Ascending aorta (tissue), 2 donors: Measurements from ENCODE around the gene MANSC4. TPM values are rescaled to one million over a fixed set of nuclear protein-coding genes. Genes with fewer than 3 reads are reported as not detected.

Experiments used
- DNase-seq, 2 donors: peaks; one replicate each; pipeline ENCODE4 v3.0.0-alpha.2; 2019; ENCODE audit warnings: low spot score in 2 of 2
- H3K27ac ChIP-seq, 2 donors: fragments of 200-600 bp; sonication (generic); one replicate each; pipeline ENCODE4 v1.5.1; 2016 to 2017; ENCODE audit warnings: mild to moderate bottlenecking in 1 of 2
- H3K27me3 ChIP-seq: fragments of 200-600 bp; sonication (generic); one replicate; pipeline ENCODE4 v1.5.1; 2017
- H3K36me3 ChIP-seq, 2 donors: fragments of 200-600 bp; sonication (generic); one replicate each; pipeline ENCODE4 v1.5.1; 2016
- H3K4me1 ChIP-seq, 2 donors: fragments of 200-600 bp; sonication (generic); one replicate each; pipeline ENCODE4 v1.5.1; 2016 to 2017; ENCODE audit warnings: mild to moderate bottlenecking in 1 of 2
- H3K4me3 ChIP-seq, 2 donors: fragments of 200-600 bp; sonication (generic); one replicate each; pipeline ENCODE4 v1.5.1; 2016 to 2017; ENCODE audit warnings: mild to moderate bottlenecking in 1 of 2
- H3K9me3 ChIP-seq, 2 donors: fragments of 200-600 bp; sonication (generic); one replicate each; pipeline ENCODE4 v1.5.1; 2016
- intact Hi-C: fragments of 100-400 bp; cut with DNase I; formaldehyde crosslinking; loops from one replicate; pipeline ENCODE4 v1.15.1; 2023
- total RNA-seq: library from RNA; depleted of rRNA; stranded (reverse); fragments of >200 nt; gene quantifications from one replicate; pipeline ENCODE4 v1.1.0, GENCODE V29; 2016
- TF ChIP-seq, protein P1 (sequence below), 3 experiments: fragments of 200-600 bp in 2 of 3; fragments of 450-650 bp in 1 of 3; sonication (generic) in 2 of 3; IDR thresholded peaks; one replicate each; pipeline ENCODE4 v1.5.1; 2016 to 2019; ENCODE audit warnings: antibody characterized with exemption in 3 of 3, mild to moderate bottlenecking in 1 of 3, moderate library complexity in 1 of 3

MANSC4 gene
- total RNA-seq, 1 donor from 2014 or later, result not detected

DNA sequence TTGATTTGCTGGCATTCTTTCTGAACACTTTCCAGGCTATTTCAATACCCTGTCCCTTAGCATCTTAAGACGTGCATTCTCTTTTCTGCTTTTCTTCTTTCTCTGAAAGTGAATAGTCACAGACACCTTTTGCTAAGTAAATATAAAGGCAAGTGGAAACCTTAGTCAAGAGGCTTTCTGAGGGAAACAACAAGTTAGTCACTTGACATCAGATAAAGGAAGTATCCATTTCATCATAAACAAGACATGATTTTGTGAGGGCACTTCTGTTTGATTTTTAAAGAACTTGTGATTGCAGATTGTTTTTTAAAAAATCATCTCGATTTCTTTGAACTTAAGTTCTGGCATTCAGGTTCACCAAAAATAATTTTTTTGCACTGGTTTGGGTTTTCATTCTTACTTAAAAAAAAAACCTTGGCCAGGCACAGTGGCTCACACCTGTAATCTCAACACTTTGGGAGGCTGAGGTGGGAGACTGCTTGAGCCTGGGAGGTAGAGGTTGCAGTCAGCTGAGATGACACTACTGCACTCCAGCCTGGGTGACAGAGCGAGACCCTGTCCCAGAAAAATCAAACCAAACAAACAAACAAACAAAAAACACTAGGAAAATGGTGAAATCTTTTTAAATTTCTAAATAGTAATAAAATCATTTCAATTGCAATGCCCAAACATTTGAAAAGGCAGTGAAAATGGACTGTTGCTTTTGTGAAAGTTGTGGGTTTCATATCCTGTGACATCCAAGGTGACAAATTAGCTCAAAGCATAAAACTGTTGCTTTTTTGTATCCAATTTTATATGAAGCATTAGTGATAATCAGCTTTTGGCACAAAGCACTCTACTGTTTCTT lies 8.3 kb downstream of the MANSC4 start:
- Histone ChIP-seq H3K27ac (no peak overlapping the region), H3K27me3 (no peaks in the 10 kb centered on the region)
- intact Hi-C loops, result no loop called here

DNA sequence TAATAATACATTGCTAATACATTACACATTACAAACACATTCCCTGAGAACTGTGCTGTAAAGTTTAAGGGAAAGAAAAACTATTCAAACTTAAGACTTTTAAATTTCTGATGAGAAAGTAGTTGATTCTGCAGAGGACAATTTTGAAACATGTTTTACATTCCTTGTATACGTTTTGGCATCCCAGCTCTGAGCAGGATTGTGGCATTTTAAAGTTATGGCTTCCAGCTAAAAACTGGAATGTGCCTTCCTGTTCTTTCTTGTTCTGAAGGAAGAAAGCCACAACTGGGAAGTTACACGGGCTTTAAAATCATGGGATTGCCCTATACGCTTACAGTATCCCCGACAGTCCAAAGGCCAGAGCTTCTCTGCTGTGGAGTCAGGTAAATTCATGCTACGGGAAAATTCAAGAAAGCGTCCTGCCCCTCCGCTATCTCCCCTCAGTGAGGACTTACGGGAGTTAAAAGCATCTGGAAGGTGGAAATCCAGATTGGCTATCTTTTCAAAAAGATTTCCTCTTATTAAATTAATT lies 10.8 kb downstream of the MANSC4 start:
- Histone ChIP-seq H3K9me3 (no peaks in the 10 kb centered on the region), H3K4me3 (no peak overlapping the region), H3K4me1 (no peaks in the 10 kb centered on the region), H3K27ac (no peak overlapping the region), H3K36me3 (no peaks in the 10 kb centered on the region), H3K27me3 (no peaks in the 10 kb centered on the region)
- TF ChIP-seq, protein P1, sequence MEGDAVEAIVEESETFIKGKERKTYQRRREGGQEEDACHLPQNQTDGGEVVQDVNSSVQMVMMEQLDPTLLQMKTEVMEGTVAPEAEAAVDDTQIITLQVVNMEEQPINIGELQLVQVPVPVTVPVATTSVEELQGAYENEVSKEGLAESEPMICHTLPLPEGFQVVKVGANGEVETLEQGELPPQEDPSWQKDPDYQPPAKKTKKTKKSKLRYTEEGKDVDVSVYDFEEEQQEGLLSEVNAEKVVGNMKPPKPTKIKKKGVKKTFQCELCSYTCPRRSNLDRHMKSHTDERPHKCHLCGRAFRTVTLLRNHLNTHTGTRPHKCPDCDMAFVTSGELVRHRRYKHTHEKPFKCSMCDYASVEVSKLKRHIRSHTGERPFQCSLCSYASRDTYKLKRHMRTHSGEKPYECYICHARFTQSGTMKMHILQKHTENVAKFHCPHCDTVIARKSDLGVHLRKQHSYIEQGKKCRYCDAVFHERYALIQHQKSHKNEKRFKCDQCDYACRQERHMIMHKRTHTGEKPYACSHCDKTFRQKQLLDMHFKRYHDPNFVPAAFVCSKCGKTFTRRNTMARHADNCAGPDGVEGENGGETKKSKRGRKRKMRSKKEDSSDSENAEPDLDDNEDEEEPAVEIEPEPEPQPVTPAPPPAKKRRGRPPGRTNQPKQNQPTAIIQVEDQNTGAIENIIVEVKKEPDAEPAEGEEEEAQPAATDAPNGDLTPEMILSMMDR (IDR thresholded peaks at IDR 0.05), result no peak
- no peak for DNase-seq
- intact Hi-C loops, result no loop called here

More for the DNA sequence above, 8.3 kb downstream of the MANSC4 start:
- Histone ChIP-seq H3K9me3 (no peaks in the 10 kb centered on the region), H3K36me3 (no peaks in the 10 kb centered on the region), H3K4me1 (no peaks in the 10 kb centered on the region), H3K4me3 (no peak overlapping the region)
- no peak for DNase-seq
- TF ChIP-seq, protein P1 (IDR thresholded peaks at IDR 0.05), result no peak

DNA sequence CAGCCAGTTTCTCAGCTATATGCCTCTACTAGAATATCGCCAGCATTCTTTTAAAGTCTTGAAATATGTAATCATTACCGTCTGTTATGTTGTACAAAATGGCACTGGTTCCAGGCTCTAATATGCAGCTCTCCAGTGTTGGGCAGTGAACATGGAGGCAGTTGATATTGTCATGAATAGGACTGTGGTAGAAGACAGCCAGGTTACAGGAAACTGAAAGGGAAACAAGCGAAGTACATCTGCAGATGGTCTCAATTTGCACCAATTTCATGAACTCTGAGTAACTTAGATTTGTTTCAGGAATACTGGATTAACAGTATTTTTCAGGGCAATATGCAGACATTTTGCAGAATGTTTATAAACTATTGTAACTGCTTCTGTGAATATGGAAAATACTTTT lies 13.4 kb downstream of the MANSC4 start:
- no peak overlapping the region for H3K27ac ChIP-seq
- intact Hi-C loops, result no loop called here
- TF ChIP-seq, protein P1 (IDR thresholded peaks at IDR 0.05), result no peak
- DNase-seq, result no peak
- no peaks in the 10 kb centered on the region for H3K36me3 ChIP-seq
- H3K4me3 ChIP-seq, result no peak overlapping the region
- H3K27me3 ChIP-seq, result no peaks in the 10 kb centered on the region
- no peaks in the 10 kb centered on the region for H3K9me3 ChIP-seq
- no peaks in the 10 kb centered on the region for H3K4me1 ChIP-seq

DNA sequence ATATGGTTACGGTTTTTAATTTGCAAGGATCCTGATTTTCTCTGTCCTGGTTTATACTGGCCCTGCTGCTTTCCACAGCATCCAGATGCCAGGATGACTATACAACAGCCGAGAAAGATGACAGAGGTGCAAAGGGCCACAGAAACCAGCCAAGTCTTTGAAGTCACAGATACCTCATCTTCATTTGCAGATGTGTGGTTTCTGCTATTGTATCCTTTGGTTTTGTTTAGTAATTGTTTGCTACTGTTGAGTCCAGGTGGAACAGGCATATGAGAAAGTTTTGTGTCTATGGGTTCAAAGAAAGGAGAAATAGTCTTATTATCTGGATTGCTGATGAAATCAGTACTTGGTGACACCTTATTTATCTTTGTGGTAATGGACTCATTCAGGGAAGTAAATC lies 17.3 kb downstream of the MANSC4 start:
- intact Hi-C loops, result no loop called here
- TF ChIP-seq, protein P1 (IDR thresholded peaks at IDR 0.05), result no peak
- Histone ChIP-seq H3K27ac (no peak overlapping the region), H3K4me1 (no peaks in the 10 kb centered on the region), H3K4me3 (no peak overlapping the region), H3K9me3 (no peaks in the 10 kb centered on the region), H3K27me3 (no peaks in the 10 kb centered on the region), H3K36me3 (no peaks in the 10 kb centered on the region)
- no peak for DNase-seq

DNA sequence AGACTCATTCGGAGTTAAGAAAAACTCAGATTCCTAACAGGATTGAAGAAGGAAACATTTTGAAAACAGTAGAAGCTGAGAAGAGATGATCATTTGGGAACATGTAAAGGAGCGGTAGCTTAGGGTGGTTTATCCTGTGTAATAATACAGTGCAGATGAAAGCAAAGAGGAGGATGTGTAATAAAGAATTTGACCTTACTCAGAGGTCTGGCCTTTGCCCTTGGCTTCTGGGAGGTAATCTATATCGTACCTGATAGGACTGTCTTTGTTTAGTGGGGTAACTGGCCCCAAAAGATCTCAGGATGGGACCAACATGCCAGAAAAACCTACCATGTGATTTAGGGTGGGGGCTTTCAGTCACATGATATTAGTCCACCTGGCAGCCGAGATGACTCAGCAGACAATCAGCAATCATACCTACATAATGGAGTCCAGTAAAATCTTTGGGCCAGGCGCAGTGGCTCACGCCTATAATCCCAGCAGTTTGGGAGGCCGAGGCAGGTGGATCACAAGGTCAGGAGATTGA lies 23.3 kb downstream of the MANSC4 start:
- Histone ChIP-seq H3K4me3 (no peak overlapping the region), H3K27me3 (no peaks in the 10 kb centered on the region), H3K4me1 (no peaks in the 10 kb centered on the region), H3K9me3 (no peaks in the 10 kb centered on the region), H3K36me3 (peaks cover 3 to 26% of the 10 kb centered on the region in 2 donors), H3K27ac (no peak overlapping the region)
- DNase-seq, result no peak
- TF ChIP-seq, protein P1 (IDR thresholded peaks at IDR 0.05), result no peak
- intact Hi-C loops, result no loop called here
